K562 (cell line): ENCODE results near the gene HPF1. TPM values are rescaled to one million over a fixed set of nuclear protein-coding genes. Genes with fewer than 3 reads are reported as not detected.

Experiments
- CBX1 ChIP-seq: sonication (generic); IDR thresholded peaks from 2 replicates; pipeline ENCODE4 v1.6.1; 2016; ENCODE audit warnings: antibody characterized with exemption, low read depth, mild to moderate bottlenecking
- FOSL1 ChIP-seq: fragments of 200-800 bp; sonication (Bioruptor generic); conservative IDR thresholded peaks from 2 replicates; pipeline ENCODE4 v1.6.1; 2016; ENCODE audit warnings: missing genetic modification characterization, missing compliant biosample characterization
- GTF2B ChIP-seq: IDR thresholded peaks from 2 replicates; pipeline ENCODE4 v1.6.1; 2011; ENCODE audit not compliant: insufficient read length; ENCODE audit errors: extremely low read depth
- HSF4 ChIP-seq: fragments of 250-450 bp; sonication (Bioruptor Pico); IDR thresholded peaks from 2 replicates; pipeline ENCODE4 v2.1.2; 2022; ENCODE audit warnings: mild to moderate bottlenecking, moderate library complexity, borderline replicate concordance
- JUNB ChIP-seq: fragments of 450-650 bp; formaldehyde crosslinking; conservative IDR thresholded peaks from 2 replicates; pipeline ENCODE4 v1.4.0; 2020; ENCODE audit warnings: mild to moderate bottlenecking
- LCOR ChIP-seq: sonication (generic); formaldehyde crosslinking; IDR thresholded peaks from 2 replicates; pipeline ENCODE4 v1.8.0; 2022; ENCODE audit warnings: mild to moderate bottlenecking, missing genetic modification reagents
- MED1 ChIP-seq: sonication (generic); formaldehyde crosslinking; IDR thresholded peaks from 2 replicates; pipeline ENCODE4 v1.8.1; 2023; ENCODE audit warnings: missing genetic modification reagents, borderline replicate concordance
- MTA1 ChIP-seq: fragments of 450-650 bp; IDR thresholded peaks from 2 replicates; pipeline ENCODE4 v1.6.1; 2017; ENCODE audit warnings: borderline replicate concordance
- MTA2 ChIP-seq: fragments of 450-650 bp; IDR thresholded peaks from 2 replicates; pipeline ENCODE4 v1.6.1; 2016; ENCODE audit warnings: low read depth
- NR1H2 ChIP-seq: sonication (generic); formaldehyde crosslinking; IDR thresholded peaks from 2 replicates; pipeline ENCODE4 v1.4.0; 2020; ENCODE audit warnings: mild to moderate bottlenecking, missing genetic modification reagents
- PHB ChIP-seq: fragments of 250-450 bp; sonication (Bioruptor Pico); IDR thresholded peaks from 2 replicates; pipeline ENCODE4 v1.5.0; 2021
- PHB2 ChIP-seq: fragments of 450-650 bp; IDR thresholded peaks from 2 replicates; pipeline ENCODE4 v1.6.1; 2017; ENCODE audit warnings: low read depth
- PHF21A ChIP-seq: fragments of 450-650 bp; IDR thresholded peaks from 2 replicates; pipeline ENCODE4 v1.6.1; 2017; ENCODE audit warnings: low read depth, borderline replicate concordance
- SMAD2 ChIP-seq: fragments of 150-350 bp; IDR thresholded peaks from 2 replicates; pipeline ENCODE4 v1.6.1; 2014; ENCODE audit warnings: low read depth, mild to moderate bottlenecking, low read length
- TAF9B ChIP-seq: fragments of 450-650 bp; IDR thresholded peaks from 2 replicates; pipeline ENCODE4 v1.6.1; 2018; ENCODE audit warnings: mild to moderate bottlenecking; ENCODE audit not compliant: partially characterized antibody
- WHSC1 ChIP-seq: IDR thresholded peaks from one replicate; pipeline ENCODE4 v1.6.1; 2012; ENCODE audit warnings: low read length, control low read depth, inconsistent platforms
- ZBTB11 ChIP-seq, 3 experiments: fragments of 200-800 bp in 1 of 3; fragments of 250-450 bp in 1 of 3; fragments of 450-650 bp in 1 of 3; sonication (Bioruptor Pico) in 1 of 3; sonication (Bioruptor generic) in 1 of 3; formaldehyde crosslinking in 1 of 3; IDR thresholded peaks; 2 replicates each; pipeline versions ENCODE4 v1.6.1 to v1.8.0; 2016 to 2022; ENCODE audit warnings: mild to moderate bottlenecking in 2 of 3, missing genetic modification characterization in 2 of 3, missing compliant biosample characterization in 1 of 3, moderate library complexity in 1 of 3
- ZNF584 ChIP-seq: fragments of 200-800 bp; sonication (Bioruptor generic); IDR thresholded peaks from 2 replicates; pipeline ENCODE4 v1.6.1; 2016; ENCODE audit warnings: low read depth, mild to moderate bottlenecking, missing genetic modification characterization, missing compliant biosample characterization
- ZNF592 ChIP-seq: fragments of 450-650 bp; IDR thresholded peaks from 2 replicates; pipeline ENCODE4 v1.6.1; 2017; ENCODE audit warnings: antibody characterized with exemption, mild to moderate bottlenecking
- ZZZ3 ChIP-seq: fragments of 450-650 bp; IDR thresholded peaks from 2 replicates; pipeline ENCODE4 v1.6.1; 2016; ENCODE audit warnings: antibody characterized with exemption, mild to moderate bottlenecking, moderate library complexity
- polyA plus RNA-seq, 8 experiments: library from polyadenylated mRNA; depleted of rRNA in 4 of 8; stranded (reverse) in 5 of 8; unstranded in 3 of 8; fragments of >200 nt; fragmentation: Nextera tagmentation in 2 of 8; fragmentation: Illumina TruSeq in 1 of 8; extraction: Ambion mirVana in 2 of 8; extraction: Trizol in 1 of 8; gene quantifications; 2 replicates each; pipeline versions ENCODE4 v1.2.1 to v1.2.3, GENCODE V29; 2011 to 2014; ENCODE audit warnings: inconsistent platforms in 1 of 8, missing spikeins in 1 of 8
- total RNA-seq, 7 experiments: library from RNA; depleted of rRNA in 6 of 7; stranded (reverse); fragments of >200 nt in 6 of 7; fragmentation: Illumina TruSeq in 2 of 7; extraction: Trizol in 2 of 7; gene quantifications; 2 replicates each; pipeline versions ENCODE4 v1.2.1 to v1.2.3, GENCODE V29; 2011 to 2021; ENCODE audit warnings: low replicate concordance in 1 of 7
- TF ChIP-seq, protein P1 (sequence below): fragments of 450-650 bp; formaldehyde crosslinking; IDR thresholded peaks from 2 replicates; pipeline ENCODE4 v1.4.0; 2022; ENCODE audit warnings: mild to moderate bottlenecking, moderate library complexity

The HPF1 gene
- total and polyA plus RNA-seq, 9 of the 15 experiments (the other 6 are each of a cell fraction or from before 2014, with no cell fraction given): 21.2 to 89.4 (median 35.2) TPM

GRCh38 chr4:169757575-169758184 is at the start of gene HPF1 (continued):
- TF ChIP-seq ZNF592 (no peak), SMAD2 (no peak), HSF4 (CRISPR knock-in tag) (no peak), LCOR (CRISPR knock-in tag) (peak; percentile 94), ZBTB11 (CRISPR knock-in tag; IDR thresholded peaks at IDR 0.05) (peak in 2 of 3 experiments; percentile 19 to 87; a peak in 3 of 6 replicates), NR1H2 (CRISPR knock-in tag) (no peak), GTF2B (no peak), ZZZ3 (no peak), FOSL1 (no peak), TAF9B (no peak), WHSC1 (no peak), MTA1 (no peak), MED1 (CRISPR knock-in tag) (no peak), CBX1 (peak; percentile 57; the same call in 1 of the 2 replicates), PHF21A (no peak), PHB (CRISPR knock-in tag) (no peak), MTA2 (no peak), PHB2 (no peak), JUNB (CRISPR knock-in tag) (no peak), ZNF584 (CRISPR knock-in tag) (no peak)
- TF ChIP-seq, protein P1, sequence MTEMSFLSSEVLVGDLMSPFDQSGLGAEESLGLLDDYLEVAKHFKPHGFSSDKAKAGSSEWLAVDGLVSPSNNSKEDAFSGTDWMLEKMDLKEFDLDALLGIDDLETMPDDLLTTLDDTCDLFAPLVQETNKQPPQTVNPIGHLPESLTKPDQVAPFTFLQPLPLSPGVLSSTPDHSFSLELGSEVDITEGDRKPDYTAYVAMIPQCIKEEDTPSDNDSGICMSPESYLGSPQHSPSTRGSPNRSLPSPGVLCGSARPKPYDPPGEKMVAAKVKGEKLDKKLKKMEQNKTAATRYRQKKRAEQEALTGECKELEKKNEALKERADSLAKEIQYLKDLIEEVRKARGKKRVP: no peak
